HG03575 (cell line): ENCODE data around the gene ZDHHC12.
"Not testable (repeated sequence)": the region's sequence is repeated elsewhere in the genome, so short reads cannot be mapped to it uniquely, and the experiment has no call there.

ENCODE experiments used
- ATAC-seq: cut with Tn5 transposase; IDR thresholded peaks from one replicate; pipeline ENCODE4 v1.9.1; 2021; ENCODE audit not compliant: unreplicated experiment, insufficient number of reproducible peaks, low FRiP score; ENCODE audit errors: extremely low read depth

The ZDHHC12 gene

DNA sequence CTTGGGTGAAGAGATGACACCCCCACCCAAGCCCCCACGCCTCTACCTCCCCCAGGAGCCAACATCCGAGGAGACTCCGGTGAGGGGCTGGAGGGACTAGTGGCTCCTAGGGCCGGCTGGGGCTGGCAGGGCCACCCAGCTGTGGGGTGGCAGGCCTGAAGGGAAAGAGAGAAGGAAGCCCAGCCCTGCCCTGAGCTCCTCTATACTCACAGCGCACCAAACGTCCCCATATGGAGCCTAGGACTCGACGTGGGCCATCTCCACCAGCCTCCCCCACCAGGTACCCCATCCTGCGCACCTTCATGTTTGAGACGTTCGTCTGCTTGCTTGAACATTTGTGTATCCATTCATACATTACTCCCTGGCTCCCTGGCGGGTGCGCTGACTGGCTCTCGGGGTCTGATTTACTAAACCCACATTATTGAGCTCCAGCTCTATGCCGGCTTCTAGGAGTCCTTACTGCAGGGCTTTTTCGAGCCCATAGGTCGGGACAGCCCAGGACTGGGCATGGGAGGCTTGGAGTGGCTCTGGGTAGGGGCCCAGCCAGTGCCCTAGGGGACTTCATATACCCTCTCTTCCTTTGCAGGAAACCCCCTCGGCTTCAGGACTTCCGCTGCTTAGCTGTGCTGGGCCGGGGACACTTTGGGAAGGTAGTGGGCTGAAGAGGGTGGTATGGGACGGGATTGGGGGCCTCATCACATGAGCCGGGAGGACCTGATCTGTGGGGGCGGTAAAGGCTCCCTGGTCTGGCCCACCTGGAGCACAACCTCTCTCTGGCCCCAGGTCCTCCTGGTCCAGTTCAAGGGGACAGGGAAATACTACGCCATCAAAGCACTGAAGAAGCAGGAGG lies 9.1 kb downstream of the ZDHHC12 start:
- ATAC-seq, result no peak

DNA sequence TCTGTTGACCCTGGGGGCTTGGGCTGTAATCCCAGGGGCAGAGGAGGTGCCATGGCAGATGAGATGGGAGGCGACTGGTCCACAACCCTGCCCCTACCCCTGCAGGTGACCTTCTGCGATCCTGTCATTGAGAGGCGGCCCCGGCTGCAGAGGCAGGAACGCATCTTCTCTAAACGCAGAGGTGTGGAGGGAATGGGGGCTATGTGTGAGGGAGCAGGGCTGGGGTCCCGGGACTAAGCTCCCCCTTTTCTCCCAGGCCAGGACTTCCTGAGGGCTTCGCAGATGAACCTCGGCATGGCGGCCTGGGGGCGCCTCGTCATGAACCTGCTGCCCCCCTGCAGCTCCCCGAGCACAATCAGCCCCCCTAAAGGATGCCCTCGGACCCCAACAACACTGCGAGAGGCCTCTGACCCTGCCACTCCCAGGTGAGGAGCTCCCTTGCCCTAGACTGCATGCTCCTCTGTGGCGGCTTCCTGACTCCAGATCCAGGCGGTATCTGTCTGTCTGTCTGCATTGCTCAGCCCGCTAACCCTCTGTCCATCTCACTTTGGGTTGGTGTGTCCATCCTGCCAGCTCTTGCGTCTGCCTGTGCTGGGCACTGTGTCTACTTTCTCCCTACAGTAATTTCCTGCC lies 9.9 kb downstream of the ZDHHC12 start:
- ATAC-seq, result no peak

DNA sequence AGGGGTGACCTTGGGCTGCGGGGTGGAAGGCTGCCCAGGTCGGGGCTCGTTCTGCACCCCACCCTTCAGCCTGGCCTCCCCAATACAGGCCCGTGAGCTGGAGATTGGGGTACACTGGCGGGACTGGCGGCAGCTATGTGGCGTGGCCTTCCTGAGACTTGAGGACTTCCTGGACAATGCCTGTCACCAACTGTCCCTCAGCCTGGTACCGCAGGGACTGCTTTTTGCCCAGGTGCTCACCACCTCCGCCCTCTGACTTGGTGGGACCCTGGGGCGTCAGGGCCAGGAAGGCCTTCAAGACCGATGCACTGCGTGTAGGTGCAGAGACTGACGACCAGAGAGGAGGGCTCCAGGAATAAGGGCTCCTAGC lies 10.5 kb downstream of the ZDHHC12 start:
- ATAC-seq, result no peak

DNA sequence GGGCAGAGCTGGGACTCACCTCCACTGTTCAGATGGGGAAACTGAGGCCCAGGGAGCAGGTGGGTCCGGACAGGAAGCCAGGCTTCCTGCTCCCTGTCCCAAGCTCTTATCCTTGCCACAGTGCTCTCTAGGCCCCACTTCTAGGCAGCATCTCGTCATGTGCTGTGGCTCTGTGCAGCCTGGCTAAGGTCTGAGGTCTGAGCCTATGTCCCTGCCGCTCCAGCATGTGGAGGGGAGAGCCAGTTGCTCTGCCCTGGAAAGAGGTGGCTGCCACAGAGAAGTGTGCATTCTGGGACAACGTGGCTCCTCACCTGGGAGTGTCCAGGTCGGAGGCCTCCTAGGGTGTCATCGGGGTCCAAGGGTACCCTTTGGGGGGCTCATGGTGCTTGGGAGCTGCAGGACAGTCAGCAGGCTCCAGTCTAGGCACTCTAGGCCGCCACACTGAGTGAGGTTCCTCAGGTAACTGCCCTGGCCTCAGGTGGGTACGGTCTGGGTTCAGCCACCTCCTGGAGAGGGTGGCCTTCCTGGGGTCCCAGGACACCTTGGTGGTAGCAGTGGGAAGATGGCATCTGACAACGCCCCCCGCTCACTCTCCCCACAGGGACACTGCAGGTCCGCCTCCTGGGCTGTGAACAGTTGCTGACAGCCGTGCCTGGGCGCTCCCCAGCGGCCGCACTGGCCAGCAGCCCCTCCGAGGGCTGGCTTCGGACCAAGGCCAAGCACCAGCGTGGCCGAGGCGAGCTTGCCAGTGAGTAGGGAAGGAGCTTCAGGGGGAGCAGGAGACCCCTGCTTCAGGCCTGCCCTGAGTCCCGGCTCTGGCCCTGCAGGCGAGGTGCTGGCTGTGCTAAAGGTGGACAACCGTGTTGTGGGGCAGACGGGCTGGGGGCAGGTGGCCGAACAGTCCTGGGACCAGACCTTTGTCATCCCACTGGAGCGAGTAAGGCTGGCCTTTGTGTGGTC lies 11.2 kb downstream of the ZDHHC12 start:
- ATAC-seq, result no peak

DNA sequence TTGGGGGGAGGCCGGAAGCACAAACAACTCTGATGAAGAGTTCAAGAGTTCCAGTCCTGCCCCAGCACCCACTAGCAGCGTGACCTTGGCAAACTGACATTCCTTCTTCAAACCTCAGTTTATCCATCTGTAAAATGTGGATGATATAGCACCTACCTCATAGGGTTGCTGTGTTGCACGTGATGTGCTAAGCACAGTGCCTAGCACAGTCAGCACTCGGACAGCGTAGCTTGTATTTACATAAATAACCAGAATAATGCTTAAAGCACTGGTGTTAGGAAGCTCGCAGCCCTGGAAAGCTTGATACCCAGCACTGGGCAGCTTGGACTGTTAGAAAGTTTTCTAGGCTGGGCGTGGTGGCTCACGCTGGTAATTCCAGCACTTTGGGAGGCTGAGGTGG lies 16.5 kb downstream of the ZDHHC12 start:
- ATAC-seq, result no peak

DNA sequence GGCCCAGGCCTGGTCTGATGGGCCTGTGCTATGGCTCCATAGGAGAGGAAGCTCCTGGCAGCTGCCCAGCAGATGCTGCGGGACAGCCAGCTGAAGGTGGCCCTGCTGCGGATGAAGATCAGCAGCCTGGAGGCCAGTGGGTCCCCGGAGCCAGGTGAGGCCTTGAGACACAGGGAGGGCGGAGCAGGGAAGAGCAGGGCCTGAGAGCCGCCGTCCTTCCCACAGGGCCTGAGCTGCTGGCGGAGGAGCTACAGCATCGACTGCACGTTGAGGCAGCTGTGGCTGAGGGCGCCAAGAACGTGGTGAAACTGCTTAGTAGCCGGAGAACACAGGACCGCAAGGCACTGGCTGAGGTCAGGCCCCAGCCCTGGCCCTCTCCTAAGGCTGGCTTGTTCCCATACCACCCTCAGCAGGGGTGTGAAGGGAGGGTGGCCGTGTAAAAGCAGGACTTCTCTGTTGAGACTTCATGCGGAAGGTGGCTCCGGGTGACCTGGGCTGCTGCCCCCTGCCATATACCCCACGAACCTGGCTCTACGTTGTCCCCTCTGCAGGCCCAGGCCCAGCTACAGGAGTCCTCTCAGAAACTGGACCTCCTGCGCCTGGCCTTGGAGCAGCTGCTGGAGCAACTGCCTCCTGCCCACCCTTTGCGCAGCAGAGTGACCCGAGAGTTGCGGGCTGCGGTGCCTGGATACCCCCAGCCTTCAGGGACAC lies 17.1 kb downstream of the ZDHHC12 start:
- no peak for ATAC-seq

DNA sequence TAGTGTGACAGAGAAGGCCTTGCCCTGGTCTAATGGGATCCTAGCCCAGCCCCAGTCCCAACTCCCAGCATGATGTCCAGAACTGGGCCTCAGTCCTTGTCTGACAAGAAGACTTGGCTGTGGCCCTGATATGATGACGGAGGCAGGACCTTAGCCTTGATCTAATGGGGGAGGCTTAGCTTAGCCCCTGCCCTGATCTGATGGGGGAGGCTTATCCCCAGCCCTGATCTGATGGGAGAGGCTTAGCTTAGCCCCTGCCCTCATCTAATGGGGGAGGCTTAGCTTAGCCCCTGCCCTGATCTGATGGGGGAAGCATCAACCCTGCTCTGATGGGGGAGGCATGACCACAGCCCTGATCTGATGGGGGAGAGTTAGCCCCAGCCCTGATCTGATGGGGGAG lies 17.9 kb downstream of the ZDHHC12 start:
- ATAC-seq, result no peak

DNA sequence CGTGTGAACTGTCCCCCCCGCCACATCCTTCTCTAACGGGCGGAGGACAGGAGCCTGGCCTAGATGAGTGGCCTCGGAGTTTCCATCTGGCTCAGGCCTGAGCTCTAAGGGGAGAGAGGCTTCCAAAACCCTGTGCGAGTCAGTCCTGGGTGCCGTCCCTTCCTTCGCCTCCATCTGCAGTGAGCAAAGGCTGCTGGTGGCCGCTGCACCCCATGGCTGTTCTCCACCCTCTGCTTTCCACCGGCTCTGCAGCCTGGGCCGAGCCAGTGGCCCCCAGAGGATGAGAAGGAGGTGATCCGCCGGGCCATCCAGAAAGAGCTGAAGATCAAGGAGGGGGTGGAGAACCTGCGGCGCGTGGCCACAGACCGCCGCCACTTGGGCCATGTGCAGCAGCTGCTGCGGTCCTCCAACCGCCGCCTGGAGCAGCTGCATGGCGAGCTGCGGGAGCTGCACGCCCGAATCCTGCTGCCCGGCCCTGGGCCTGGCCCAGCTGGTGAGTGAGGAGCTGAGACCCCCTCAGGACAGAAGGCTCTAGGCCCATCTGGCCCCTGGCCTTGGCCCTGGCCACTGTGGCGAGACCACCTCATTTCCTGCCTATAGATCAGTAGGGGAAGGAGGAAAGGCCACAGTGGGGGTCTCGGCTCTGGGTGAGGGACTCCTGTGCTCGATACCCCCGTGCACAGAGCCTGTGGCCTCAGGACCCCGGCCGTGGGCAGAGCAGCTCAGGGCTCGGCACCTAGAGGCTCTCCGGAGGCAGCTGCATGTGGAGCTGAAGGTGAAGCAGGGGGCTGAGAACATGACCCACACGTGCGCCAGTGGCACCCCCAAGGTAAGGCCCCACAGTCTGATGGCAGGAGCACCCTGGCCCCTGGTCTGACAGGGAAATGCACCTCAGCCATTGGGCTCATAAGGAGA lies 18.6 kb downstream of the ZDHHC12 start:
- no peak for ATAC-seq

DNA sequence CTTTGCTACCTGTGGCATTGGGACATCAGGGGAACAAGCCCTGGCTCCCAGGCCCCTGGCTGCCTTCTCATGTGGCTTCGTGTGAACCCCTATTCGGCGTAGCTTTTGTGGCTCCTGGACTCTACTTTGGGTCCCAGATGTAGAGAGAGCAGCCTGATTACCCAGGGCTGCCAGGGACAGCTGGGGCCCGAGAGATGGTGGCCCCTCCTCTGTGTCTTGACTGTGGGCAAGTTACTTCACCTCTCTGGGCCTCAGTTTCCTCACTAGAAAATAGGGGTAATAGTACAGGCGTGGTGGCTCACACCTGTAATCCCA lies 19.6 kb downstream of the ZDHHC12 start:
- no peak for ATAC-seq

DNA sequence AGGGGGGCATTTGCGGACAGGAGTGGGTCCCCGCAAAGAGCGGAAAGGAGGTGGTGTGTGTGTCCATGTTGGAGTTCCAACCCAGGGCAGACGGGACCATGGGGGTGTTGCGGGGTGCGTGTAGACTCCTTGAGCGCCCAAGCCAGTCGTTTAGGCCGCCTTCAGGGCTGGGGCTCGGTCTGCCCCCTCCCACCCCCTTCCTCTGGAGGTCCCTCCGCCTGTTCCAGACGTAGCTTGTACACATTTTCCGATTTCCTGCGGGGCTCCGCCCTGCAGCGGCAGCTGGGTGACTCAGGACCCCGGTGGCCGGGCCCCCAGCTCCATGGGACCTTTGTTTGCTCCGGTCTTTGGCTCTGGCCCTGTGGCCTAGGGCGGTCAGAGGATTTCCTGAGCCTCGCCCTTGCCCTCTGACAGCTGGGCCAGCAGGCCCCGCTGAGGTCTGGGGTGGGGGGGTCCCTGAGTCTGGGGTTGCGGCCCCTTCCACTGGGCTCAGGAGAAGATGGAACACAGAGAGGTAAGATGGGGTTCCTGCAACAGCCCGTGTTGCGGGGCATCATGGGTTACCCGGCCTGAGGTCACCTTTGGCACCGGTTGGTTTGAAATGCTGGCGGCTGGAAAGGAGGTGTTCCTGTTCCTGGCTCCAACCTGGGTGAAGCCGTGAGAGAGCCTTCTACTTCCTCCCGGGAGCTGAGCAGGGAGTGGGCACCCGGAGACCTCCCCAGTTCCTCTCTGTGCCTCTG lies 20.1 kb downstream of the ZDHHC12 start:
- no peak for ATAC-seq

DNA sequence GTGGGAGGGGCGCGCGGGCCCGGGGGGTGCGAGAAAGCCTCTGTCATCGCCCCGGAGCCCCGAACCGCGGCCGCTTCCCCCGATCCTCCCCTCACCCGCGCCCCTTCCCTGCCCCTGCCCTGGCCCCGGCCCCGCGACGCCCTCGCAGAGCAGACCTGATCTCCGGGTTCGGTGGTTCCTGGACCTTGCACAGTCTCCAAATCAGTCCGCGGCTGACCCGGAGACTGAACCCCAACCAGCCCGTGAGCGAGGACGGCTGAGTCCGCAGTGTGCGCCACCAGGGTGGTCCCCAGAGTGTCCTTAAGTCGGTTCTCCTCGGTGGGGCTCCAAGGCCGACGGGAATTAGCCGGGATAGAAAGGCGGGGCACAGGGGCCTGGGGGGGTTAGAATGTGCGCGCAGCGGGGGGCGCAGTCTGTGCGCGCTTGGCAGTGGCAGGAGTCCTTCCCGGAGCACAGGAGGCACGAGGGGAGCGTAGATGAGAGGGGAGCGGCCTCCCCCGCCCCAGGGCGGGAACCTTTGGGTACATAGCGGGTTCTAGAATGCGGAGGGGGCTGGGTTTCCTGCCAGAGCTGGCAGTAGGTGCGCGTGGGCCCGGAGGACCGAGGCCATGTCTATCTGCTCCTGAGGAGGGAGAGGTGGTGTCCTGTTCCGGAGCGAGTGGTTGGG lies 20.8 kb downstream of the ZDHHC12 start:
- no peak for ATAC-seq

DNA sequence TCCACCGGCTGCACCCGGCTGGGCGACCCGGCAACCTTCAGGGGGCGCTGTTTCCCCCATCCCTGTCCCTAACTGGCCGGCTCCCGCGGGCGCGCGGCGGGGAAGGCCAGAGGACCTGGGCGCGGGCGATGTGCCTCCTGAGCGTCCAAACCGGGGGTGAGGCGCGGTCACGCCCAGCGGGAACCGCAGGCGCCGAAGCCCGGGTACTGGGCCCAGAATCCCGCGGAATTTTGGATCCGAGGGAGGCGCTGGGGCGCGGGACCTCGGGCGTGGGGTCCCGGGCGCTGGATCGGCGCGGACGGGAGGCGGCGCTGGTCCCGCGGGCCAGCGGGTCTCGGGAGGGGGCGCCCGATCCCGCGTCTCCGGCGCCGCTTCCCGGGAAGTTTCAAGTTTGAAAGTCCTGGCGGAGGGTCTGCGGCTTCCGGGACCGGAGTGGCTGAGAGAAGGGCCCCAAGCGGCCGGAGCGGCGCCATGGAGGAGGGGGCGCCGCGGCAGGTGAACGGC lies 21.4 kb downstream of the ZDHHC12 start, which contains the start of gene PKN3:
PKN3 (plus strand) TSS at position 59 of the 504 bp plus-strand sequence; CDS start at position 472, 413 bp downstream.
- no peak for ATAC-seq

DNA sequence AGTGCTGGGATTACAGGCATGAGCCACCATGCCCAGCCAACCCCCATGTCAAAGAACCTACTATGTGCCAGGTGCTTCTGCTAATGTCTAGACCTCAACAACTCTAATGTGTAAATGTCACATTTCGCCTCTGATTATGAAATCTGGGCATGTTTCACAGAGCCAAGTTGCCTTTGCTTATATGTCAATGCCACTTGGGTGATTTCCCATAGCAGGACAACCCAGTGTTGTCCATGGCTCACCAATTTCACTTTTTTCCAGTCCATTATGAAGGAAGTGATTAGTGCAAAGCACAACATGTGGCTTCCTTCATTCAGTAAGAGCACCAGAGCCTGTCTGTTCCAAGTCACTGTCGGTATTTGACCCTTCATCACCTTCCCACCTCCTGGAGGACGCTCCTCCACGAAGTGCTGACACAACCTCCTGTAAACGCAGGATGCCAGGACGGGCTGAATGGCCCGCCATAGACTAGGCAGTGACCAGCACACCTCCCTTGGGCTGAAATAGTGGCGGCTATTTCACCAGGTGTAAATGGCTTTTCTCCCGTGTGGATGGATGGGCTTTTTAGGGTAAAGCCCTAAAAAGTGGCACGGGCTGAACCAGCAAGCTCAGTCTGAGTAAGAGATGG lies 22.6 kb downstream of the ZDHHC12 start:
- ATAC-seq, result no peak

DNA sequence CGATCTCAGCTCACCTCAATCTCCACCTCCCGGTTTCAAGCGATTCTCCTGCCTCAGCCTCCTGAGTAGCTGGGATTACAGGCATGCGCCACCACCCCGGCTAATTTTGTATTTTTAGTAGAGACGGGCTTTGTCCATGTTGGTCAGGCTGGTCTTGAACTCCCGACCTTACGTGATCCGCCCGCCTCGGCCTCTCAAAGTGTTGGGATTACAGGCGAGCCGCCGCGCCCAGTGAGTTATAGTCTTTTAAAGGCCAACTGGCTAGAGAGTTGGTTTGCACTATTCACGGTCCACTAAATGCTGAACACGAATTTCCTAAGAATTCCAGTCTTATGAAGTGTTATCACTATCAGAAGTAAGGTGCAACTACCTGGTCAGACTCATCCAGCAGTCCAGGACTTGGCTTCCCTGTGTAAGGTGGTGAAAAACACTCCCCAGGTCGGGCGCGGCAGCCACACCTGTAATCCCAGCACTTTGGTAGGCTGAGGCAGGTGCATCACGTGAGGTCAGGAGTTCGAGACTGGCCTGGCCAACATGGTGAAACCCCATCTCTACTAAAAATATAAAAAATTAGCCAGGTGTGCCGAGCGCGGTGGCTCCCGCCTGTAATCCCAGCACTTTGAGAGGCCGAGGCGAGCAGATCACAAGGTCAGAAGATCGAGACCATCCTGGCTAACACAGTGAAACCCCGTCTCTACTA lies 24.7 kb downstream of the ZDHHC12 start:
- ATAC-seq, result not testable (repeated sequence)

DNA sequence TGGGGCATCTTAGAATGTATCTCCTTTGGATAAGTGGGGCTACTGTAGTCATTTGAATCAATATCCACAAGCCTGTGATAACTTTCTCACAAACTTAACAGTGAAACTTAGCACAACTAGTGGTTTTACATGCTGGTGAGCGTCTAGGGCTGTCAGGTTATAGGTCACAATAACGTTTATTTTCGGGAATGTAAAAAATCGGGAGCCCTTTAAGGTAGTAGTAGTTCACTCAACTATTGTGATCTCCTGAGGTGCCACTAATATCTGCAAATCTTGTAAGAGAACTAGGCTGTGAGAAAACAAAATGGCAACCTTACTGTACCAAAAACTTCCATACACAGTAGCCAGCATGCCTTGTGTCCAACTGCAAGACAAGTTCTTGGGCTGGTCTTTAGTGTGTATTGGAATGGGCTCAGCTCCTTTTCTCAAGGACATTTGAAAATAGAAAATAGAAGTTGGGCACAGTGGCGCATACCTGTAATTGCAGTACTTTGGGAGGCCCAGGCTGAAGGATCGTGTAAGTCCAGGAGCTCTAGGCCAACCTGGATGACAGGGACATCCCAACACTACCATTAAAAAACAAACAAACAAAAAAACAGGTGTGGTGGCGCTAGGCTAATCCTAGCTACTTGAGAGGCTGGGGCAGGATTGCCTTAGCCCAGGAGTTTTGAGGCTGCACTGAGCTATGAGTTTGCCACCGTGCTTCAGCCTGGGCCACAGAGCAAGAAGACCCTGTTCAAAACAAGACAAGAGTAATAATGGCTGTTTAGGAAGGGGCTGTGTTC lies 26.8 kb downstream of the ZDHHC12 start:
- ATAC-seq, result no peak
